Amygdala (tissue), 56 donors: ENCODE results near the gene H1-8.
A peak's percentile ranks its signal among the peaks of the same experiment; 100 is the strongest.

ENCODE experiments used
- DNase-seq, 56 donors: peaks; one replicate each; lab custom pipeline; 2025; lab: John Stamatoyannopoulos, UW

The H1-8 gene

GRCh38 chr3:129586746-129587430 is 43.9 kb downstream of the H1-8 start:
- DNase-seq = no peak

- no peak for DNase-seq
These were observed 44.7 kb downstream of the H1-8 start for GRCh38 chr3:129587566-129588210.

- DNase-seq = no peak
These were observed 47.2 kb downstream of the H1-8 start for GRCh38 chr3:129590215-129590614.

GRCh38 chr3:129591932-129592331 is 49.0 kb downstream of the H1-8 start:
- DNase-seq = no peak

- peak in 29 of 56 donors; percentile 11 to 59 (median 35) for DNase-seq
These were observed 49.6 kb downstream of the H1-8 start for GRCh38 chr3:129592381-129593131.

GRCh38 chr3:129593230-129593594 is 50.2 kb downstream of the H1-8 start:
- no peak for DNase-seq

- DNase-seq = peak in 8 of 56 donors; percentile 12 to 24 (median 20)
These were observed 50.8 kb downstream of the H1-8 start for GRCh38 chr3:129593595-129594339.

GRCh38 chr3:129594409-129594808 is 51.4 kb downstream of the H1-8 start:
- DNase-seq = no peak

GRCh38 chr3:129594907-129595390 is 52.0 kb downstream of the H1-8 start:
- DNase-seq = no peak

GRCh38 chr3:129595544-129596193 is 52.7 kb downstream of the H1-8 start:
- no peak for DNase-seq

- DNase-seq = peak in 54 of 56 donors; percentile 19 to 94 (median 78)
These were observed 53.5 kb downstream of the H1-8 start for GRCh38 chr3:129596194-129597086.

- DNase-seq = peak in 27 of 56 donors; percentile 4 to 63 (median 28)
These were observed 54.4 kb downstream of the H1-8 start for GRCh38 chr3:129597087-129597999.

GRCh38 chr3:129598000-129598381 is 55.0 kb downstream of the H1-8 start:
- DNase-seq = no peak

- DNase-seq = no peak
These were observed 55.5 kb downstream of the H1-8 start for GRCh38 chr3:129598484-129598883.

- no peak for DNase-seq
These were observed 56.1 kb downstream of the H1-8 start for GRCh38 chr3:129599073-129599472.

GRCh38 chr3:129599607-129600006 is 56.6 kb downstream of the H1-8 start:
- peak in 16 of 56 donors; percentile 6 to 46 (median 30) for DNase-seq

- DNase-seq = no peak
These were observed 57.4 kb downstream of the H1-8 start for GRCh38 chr3:129600348-129600747.
